HepG2 (cell line): ENCODE measurements around the gene MAPK8IP1. TPM values are rescaled to one million over a fixed set of nuclear protein-coding genes. Genes with fewer than 3 reads are reported as not detected.

Source experiments
- ATAC-seq: fragments of 200-7000 bp; cut with Tn5 transposase; 3 replicates; pipeline ENCODE4 v1.9.1; 2020; ENCODE audit warnings: mild to moderate bottlenecking, moderate library complexity
- BruUV-seq: library from RNA; stranded (reverse); fragments of 400-500 nt; replicated peaks from 2 replicates; lab custom pipeline; 2021; lab: Mats Ljungman, UMichigan
- CTCF ChIA-PET: fragments of 300-600 bp; formaldehyde crosslinking; extraction: SDS; loops from one replicate; lab custom pipeline; 2021; ENCODE audit warnings: low total read pairs, inconsistent platforms, low intra/inter-chr PET ratio; lab: Yijun Ruan, JAX
- POLR2A ChIA-PET: fragments of 350-600 bp; sonication (Branson Sonifier 250); formaldehyde crosslinking; loops from one replicate; lab custom pipeline; 2020; ENCODE audit warnings: antibody characterized with exemption, inconsistent platforms; lab: Yijun Ruan, JAX
- DNase-seq: peaks from one replicate; pipeline ENCODE4 v3.0.0-alpha.2; 2015; ENCODE audit warnings: low spot score
- FAIRE-seq: peaks from 3 replicates; lab custom pipeline; 2011; peaks lifted over from hg19 to GRCh38; lab: Jason Lieb, UNC
- H2AFZ ChIP-seq: one replicate; pipeline ENCODE4 v1.6.1; 2011; ENCODE audit warnings: low read length, inconsistent platforms
- H3K27ac ChIP-seq: fragments of 300-600 bp; 3 replicates; pipeline ENCODE4 v1.8.0; 2011; ENCODE audit warnings: mixed run types, mild to moderate bottlenecking, mixed read lengths, low read length, inconsistent platforms; ENCODE audit not compliant: insufficient read depth; ENCODE audit errors: extremely low read length
- H3K27me3 ChIP-seq, 2 experiments: fragments of 200-600 bp in 1 of 2; 2 replicates in 1 of 2; 3 replicates in 1 of 2; pipeline versions ENCODE4 v1.6.0 to v1.8.0; 2011; ENCODE audit warnings: low read length in 2 of 2, mild to moderate bottlenecking in 2 of 2, moderate library complexity in 2 of 2, inconsistent platforms in 1 of 2; ENCODE audit not compliant: insufficient read depth in 2 of 2, control insufficient read depth in 1 of 2
- H3K36me3 ChIP-seq, 2 experiments: fragments of 200-600 bp in 1 of 2; replicated peaks in 1 of 2; 2 replicates in 1 of 2; 3 replicates in 1 of 2; pipeline versions ENCODE4 v1.5.1 to v1.8.0; 2011; ENCODE audit warnings: low read length in 2 of 2, inconsistent platforms in 1 of 2; ENCODE audit not compliant: insufficient read depth in 2 of 2, control insufficient read depth in 1 of 2
- H3K4me1 ChIP-seq: 2 replicates; pipeline ENCODE4 v1.5.1; 2012; ENCODE audit warnings: low read length, inconsistent platforms; ENCODE audit not compliant: insufficient read depth
- H3K4me2 ChIP-seq: 2 replicates; pipeline ENCODE4 v1.6.0; 2011; ENCODE audit warnings: low read depth, low read length, inconsistent platforms
- H3K4me3 ChIP-seq, 3 experiments: fragments of 200-600 bp in 1 of 3; sonication (generic), shearing (Covaris generic) in 1 of 3; replicated peaks in 1 of 3; 2 replicates each; pipeline ENCODE4 v1.5.1; 2011 to 2016; ENCODE audit warnings: low read length in 3 of 3, inconsistent platforms in 2 of 3, low read depth in 2 of 3, mild to moderate bottlenecking in 2 of 3, control low read depth in 1 of 3, mixed read lengths in 1 of 3; ENCODE audit not compliant: insufficient read depth in 1 of 3
- H3K79me2 ChIP-seq: one replicate; pipeline ENCODE4 v1.6.1; 2011; ENCODE audit warnings: low read length, inconsistent platforms; ENCODE audit not compliant: insufficient read depth
- H3K9ac ChIP-seq: 2 replicates; pipeline ENCODE4 v1.6.0; 2011; ENCODE audit warnings: mild to moderate bottlenecking, low read depth, low read length, inconsistent platforms; ENCODE audit not compliant: insufficient read depth
- H3K9me3 ChIP-seq: 2 replicates; pipeline ENCODE4 v1.5.1; 2012; ENCODE audit warnings: mild to moderate bottlenecking, low read length
- H4K20me1 ChIP-seq: 2 replicates; pipeline ENCODE4 v1.6.0; 2011; ENCODE audit warnings: inconsistent platforms, mild to moderate bottlenecking, low read length, moderate library complexity; ENCODE audit not compliant: insufficient read depth
- FOXC1 ChIP-seq: sonication (generic); formaldehyde crosslinking; IDR thresholded peaks from 2 replicates; pipeline ENCODE4 v1.8.0; 2022; ENCODE audit warnings: mild to moderate bottlenecking, missing genetic modification reagents, borderline replicate concordance
- TCF12 ChIP-seq, 2 experiments: fragments of 450-650 bp in 1 of 2; sonication (generic) in 1 of 2; formaldehyde crosslinking in 1 of 2; IDR thresholded peaks; 2 replicates each; pipeline versions ENCODE4 v1.6.1 to v1.8.0; 2017 to 2022; ENCODE audit warnings: antibody characterized with exemption in 1 of 2, mild to moderate bottlenecking in 1 of 2, missing genetic modification reagents in 1 of 2, moderate library complexity in 1 of 2
- ZKSCAN5 ChIP-seq: sonication (generic); formaldehyde crosslinking; IDR thresholded peaks from 2 replicates; pipeline ENCODE4 v1.5.1; 2020; ENCODE audit warnings: mild to moderate bottlenecking, missing genetic modification reagents
- ZNF713 ChIP-seq: sonication (generic); formaldehyde crosslinking; IDR thresholded peaks from 2 replicates; pipeline ENCODE4 v1.4.0; 2020; ENCODE audit warnings: mild to moderate bottlenecking, missing genetic modification reagents
- ZNF816 ChIP-seq: sonication (generic); formaldehyde crosslinking; IDR thresholded peaks from 2 replicates; pipeline ENCODE4 v1.8.0; 2022; ENCODE audit warnings: missing genetic modification reagents, mild to moderate bottlenecking, borderline replicate concordance
- ZNF83 ChIP-seq: sonication (generic); formaldehyde crosslinking; IDR thresholded peaks from 2 replicates; pipeline ENCODE4 v1.4.0; 2020; ENCODE audit warnings: missing genetic modification reagents, mild to moderate bottlenecking, borderline replicate concordance
- WGBS: methylation state at CpG from one replicate; pipeline ENCODE4 v1.1.6; 2017; ENCODE audit warnings: low lambda C conversion rate; 5-methylcytosine and 5-hydroxymethylcytosine counted together
- in situ Hi-C: cut with HindIII; loops from 2 replicates; pipeline ENCODE4 v1.10.0; 2017; ENCODE audit warnings: low pct_unique_long_range_greater_than_20kb; ENCODE audit not compliant: extremely low pct_ligation_motif_present
- intact Hi-C: fragments of 100-400 bp; cut with micrococcal nuclease; formaldehyde crosslinking; loops from one replicate; pipeline ENCODE4 v1.10.0; 2022; ENCODE audit not compliant: unreplicated experiment
- polyA plus RNA-seq, 8 experiments: library from polyadenylated mRNA; depleted of rRNA in 3 of 8; stranded (reverse) in 7 of 8; unstranded in 1 of 8; fragments of >200 nt; fragmentation: Illumina TruSeq in 4 of 8; extraction: Trizol in 4 of 8; gene quantifications; 2 replicates each; pipeline versions ENCODE4 v1.2.1 to v1.2.3, GENCODE V29; 2011 to 2016; ENCODE audit warnings: low read depth in 4 of 8, missing spikeins in 1 of 8, mixed read lengths in 1 of 8; ENCODE audit not compliant: insufficient read depth in 1 of 8
- total RNA-seq, 5 experiments: library from RNA; depleted of rRNA; stranded (reverse); fragments of >200 nt; fragmentation: Illumina TruSeq; extraction: Trizol; gene quantifications; 2 replicates each; pipeline ENCODE4 v1.2.3, GENCODE V29; 2016; ENCODE audit warnings: low read depth in 1 of 5
- TF ChIP-seq, protein P1 (sequence below): sonication (generic); formaldehyde crosslinking; conservative IDR thresholded peaks from 2 replicates; pipeline ENCODE4 v1.8.0; 2022; ENCODE audit warnings: low read depth, missing genetic modification reagents
- TF ChIP-seq, protein P2 (sequence below): sonication (generic); IDR thresholded peaks from 2 replicates; pipeline ENCODE4 v1.6.1; 2016; ENCODE audit warnings: low read depth, borderline replicate concordance

MAPK8IP1 gene
- total and polyA plus RNA-seq, 2 of the 13 experiments (the other 11 are each of a cell fraction or from before 2014, with no cell fraction given), result 2.2 to 4.2 TPM

DNA sequence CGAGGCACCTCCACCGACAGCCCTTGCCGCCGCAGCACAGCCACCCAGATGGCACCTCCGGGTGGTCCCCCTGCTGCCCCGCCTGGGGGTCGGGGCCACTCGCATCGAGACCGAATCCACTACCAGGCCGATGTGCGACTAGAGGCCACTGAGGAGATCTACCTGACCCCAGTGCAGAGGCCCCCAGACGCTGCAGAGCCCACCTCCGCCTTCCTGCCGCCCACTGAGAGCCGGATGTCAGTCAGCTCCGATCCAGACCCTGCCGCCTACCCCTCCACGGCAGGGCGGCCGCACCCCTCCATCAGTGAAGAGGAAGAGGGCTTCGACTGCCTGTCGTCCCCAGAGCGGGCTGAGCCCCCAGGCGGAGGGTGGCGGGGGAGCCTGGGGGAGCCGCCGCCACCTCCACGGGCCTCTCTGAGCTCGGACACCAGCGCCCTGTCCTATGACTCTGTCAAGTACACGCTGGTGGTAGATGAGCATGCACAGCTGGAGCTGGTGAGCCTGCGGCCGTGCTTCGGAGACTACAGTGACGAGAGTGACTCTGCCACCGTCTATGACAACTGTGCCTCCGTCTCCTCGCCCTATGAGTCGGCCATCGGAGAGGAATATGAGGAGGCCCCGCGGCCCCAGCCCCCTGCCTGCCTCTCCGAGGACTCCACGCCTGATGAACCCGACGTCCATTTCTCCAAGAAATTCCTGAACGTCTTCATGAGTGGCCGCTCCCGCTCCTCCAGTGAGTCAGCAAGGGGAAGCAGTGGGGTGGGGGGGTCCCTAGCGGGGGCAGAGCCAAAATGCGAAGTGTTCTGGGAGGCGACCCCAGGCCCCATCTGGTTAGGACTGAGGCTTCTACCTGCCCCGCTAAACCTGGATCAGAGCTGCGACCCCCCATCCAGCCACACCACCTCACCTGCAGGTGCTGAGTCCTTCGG is 17.3 kb downstream of the MAPK8IP1 start (continued):
- TF ChIP-seq TCF12 (IDR thresholded peaks at IDR 0.05), result no peak
- TF ChIP-seq TCF12 (CRISPR knock-in tag; IDR thresholded peaks at IDR 0.05), result no peak
- TF ChIP-seq, protein P1, sequence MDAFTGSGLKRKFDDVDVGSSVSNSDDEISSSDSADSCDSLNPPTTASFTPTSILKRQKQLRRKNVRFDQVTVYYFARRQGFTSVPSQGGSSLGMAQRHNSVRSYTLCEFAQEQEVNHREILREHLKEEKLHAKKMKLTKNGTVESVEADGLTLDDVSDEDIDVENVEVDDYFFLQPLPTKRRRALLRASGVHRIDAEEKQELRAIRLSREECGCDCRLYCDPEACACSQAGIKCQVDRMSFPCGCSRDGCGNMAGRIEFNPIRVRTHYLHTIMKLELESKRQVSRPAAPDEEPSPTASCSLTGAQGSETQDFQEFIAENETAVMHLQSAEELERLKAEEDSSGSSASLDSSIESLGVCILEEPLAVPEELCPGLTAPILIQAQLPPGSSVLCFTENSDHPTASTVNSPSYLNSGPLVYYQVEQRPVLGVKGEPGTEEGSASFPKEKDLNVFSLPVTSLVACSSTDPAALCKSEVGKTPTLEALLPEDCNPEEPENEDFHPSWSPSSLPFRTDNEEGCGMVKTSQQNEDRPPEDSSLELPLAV (CRISPR knock-in tag), result no peak
- TF ChIP-seq ZNF816, result no peak
- TF ChIP-seq, protein P2, sequence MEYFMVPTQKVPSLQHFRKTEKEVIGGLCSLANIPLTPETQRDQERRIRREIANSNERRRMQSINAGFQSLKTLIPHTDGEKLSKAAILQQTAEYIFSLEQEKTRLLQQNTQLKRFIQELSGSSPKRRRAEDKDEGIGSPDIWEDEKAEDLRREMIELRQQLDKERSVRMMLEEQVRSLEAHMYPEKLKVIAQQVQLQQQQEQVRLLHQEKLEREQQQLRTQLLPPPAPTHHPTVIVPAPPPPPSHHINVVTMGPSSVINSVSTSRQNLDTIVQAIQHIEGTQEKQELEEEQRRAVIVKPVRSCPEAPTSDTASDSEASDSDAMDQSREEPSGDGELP, result no peak
- TF ChIP-seq ZKSCAN5, result no peak
- TF ChIP-seq, all 625 proteins: peak for 0

DNA sequence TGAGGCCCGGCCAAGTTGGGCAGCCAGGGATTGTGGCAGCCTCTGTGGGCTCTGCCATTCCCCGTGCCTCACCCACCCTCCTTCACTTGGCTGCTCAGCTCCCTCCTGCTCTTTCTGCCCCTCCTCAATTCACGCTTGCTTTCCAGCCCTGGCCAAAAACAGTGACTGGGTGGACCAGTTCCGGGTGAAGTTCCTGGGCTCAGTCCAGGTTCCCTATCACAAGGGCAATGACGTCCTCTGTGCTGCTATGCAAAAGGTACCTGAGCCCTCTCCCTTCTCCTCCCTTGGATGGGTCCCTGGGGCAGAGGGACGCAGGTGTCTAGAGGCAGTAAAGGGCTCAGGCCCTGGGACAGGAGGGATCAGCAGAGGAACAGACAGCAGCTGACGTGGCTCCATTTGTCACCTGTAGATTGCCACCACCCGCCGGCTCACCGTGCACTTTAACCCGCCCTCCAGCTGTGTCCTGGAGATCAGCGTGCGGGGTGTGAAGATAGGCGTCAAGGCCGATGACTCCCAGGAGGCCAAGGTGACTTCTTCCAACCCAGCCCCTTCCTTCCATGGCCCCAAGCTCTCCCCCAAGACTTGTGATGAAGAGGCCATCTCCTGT is 19.0 kb downstream of the MAPK8IP1 start:
- DNase-seq, result no peak
- Histone ChIP-seq H3K36me3 (no peaks in the 10 kb centered on the region), H4K20me1 (no peaks in the 10 kb centered on the region), H3K9me3 (no peaks in the 10 kb centered on the region), H3K27me3 (0 out of 5 replicates have a peak, but pooled peaks cover 0 to 6% of the 10 kb centered on the region in 2 experiments), H3K79me2 (no peaks in the 10 kb centered on the region), H2AFZ (no peak overlapping the region), H3K4me2 (no peak overlapping the region), H3K4me1 (peaks cover 22% of the 10 kb centered on the region), H3K27ac (no peak overlapping the region)
- WGBS, result 87% methylated on average over 13 of the region's 15 CpGs
- intact Hi-C loops, result no loop called here
- no TSS peak for BruUV-seq
- POLR2A ChIA-PET, result no interaction called here
- TF ChIP-seq FOXC1 (CRISPR knock-in tag) (no peak), ZNF83 (CRISPR knock-in tag) (no peak), ZNF713 (CRISPR knock-in tag) (no peak)
- TF ChIP-seq, all 625 proteins: peak for 0
- CTCF ChIA-PET, result no interaction called here
- Histone ChIP-seq H3K4me3 (no peak overlapping the region), H3K9ac (no peak overlapping the region)
- FAIRE-seq, result no peak
- ATAC-seq, result no peak
- in situ Hi-C loops, result no loop called here
